GM19351 (cell line): Measurements from ENCODE around the gene ADAM12.

Source experiments
- ATAC-seq: cut with Tn5 transposase; IDR thresholded peaks from one replicate; pipeline ENCODE4 v1.9.1; 2021; ENCODE audit warnings: mild to moderate bottlenecking, moderate library complexity; ENCODE audit not compliant: unreplicated experiment

Gene ADAM12

DNA sequence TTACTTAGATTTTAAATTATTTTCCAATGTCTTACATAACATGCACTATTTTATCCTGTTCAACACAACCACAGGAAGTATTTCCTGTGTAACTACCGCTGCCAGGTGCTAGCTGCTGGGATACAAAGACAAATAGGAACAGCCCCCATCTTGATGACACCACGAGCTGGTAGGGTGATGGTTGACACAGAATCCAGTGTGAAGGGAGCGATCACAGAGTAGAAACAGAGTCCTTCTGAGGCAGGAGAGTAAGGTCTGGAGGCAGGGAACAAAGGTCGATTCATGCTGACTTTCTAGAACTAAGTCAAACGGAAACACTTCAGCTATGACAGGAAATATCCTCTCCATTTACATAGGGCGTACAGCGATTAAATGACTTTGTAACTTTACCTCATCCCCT, 232.3 kb downstream of the ADAM12 start:
- no peak for ATAC-seq

DNA sequence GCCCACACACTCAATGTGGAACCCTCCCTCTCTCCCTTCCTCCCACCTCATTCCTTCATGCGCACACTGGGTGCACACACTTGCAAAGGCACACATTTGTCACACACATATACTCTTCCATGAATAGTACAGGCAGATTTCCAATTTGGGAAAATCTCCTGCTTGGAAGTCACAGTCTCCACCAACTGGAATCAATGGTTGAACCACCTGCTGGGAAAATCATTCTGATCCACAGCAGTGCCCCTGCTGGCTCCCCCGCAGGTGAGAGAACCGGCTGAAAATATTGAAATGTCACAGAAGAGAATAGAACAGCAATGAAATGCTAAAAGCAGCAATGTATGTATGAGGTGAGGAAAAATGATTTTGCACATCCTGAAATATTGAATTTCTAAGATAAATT, 232.7 kb downstream of the ADAM12 start:
- ATAC-seq, result no peak

DNA sequence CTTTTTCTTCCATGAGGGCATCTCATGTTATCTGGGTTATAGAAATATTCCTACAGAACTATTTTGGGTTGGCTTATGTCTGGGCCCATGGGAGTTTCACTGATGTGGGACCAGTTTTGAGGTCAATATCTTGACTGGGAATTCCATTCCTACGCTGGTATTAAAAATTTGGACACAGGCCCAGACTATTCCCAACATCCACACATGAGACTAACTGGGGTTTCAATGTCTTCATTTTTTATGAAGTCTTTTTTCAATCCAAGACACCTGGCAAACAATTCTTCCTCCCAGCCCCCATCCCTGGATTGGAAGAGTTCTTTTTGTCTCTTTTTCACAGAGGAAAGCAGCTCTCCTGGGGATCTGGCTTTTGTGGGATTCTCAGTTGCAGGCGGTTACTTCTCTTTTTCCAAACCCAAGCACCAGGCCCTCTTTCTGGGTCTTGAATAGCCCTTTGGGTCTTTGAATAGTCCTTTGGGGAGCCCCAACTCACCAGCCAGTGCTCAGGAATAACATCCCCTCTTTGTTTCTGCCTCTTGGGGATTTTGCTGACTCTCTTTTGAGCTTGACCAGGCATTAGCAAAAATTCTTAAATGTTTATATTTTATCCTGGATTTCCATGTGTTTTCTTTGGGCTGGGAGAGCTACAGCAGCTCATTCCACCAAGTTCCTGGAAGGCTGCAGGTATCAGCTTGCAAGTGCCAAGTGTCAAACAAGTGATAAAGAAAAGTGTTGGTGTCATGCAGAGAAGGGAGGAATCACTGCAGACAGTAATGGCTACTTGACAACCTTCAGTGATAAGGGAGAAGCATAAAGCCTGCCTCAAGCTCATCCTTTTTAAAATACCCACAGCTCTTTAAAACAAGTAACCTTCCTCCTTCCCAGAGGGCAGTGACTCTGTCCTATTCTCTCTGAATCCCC, 234.3 kb downstream of the ADAM12 start:
- ATAC-seq, result no peak

DNA sequence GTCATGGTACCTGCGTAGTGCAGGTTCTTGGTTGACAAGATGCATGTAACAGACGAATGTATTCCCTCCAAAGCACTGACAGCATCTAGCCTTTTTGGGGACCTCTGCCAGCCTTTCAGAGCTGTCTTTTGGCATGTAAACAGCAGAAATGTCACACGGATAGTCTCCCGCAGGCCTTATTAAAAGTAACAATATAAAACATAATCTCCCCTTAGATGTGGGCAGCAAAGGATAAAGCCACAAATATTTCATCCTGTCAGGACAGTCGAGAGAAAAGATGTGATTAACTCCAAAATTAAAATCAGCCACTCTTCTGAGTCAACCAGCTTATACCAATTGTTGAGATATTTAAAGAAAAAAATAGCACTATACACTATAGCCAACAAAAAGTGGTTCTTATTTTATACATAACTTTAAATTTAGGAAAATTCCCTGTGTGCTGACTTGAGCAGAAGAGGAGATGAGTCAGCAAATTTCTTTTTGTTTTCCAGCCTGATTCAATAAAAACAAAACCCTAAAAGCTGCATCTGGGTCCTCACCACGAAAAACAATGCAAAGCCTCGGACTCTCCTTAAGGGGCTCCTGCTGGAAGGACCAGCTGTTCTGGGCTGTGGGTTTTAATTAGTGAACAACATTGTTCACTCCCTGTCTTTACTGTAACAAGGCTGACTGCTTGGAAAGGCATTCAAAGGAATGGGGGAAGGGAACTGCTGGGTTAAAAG, 240.2 kb downstream of the ADAM12 start:
- no peak for ATAC-seq

DNA sequence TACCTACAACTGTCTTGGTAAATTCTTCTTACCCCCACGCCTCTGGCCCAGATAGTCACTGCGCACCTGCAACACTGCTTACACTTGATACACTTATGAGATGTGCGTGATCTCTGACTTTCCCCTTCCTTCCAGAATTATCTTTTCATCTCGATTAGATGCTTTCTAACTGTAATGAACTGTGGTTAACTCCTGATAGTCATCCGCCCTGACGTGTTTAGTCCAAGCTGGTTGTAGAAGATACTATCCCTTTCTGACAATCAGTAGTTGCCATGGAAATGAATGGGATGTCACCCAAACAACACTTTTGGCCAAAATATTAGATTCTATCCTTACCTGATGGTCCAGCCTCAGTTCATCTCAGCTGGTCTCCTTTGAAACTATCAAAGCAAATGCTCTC, 241.5 kb downstream of the ADAM12 start:
- no peak for ATAC-seq

DNA sequence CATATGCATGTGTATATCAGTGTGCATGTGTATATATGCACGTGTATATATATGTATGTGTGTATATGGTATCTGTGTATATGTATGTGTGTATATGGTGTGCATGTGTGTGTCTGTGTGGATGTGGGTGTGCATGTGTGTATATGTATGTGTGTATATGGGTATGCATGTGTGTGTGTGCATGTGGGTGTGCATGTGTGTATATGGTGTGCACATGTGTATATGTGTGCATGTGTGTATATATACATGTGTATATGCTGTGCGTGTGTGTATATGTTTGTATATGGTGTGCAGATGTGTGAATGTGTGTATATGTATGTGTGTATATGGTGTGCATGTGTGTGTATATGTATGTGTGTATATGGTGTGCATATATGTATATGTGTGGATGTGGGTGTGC, 245.2 kb downstream of the ADAM12 start:
- ATAC-seq, result no peak

DNA sequence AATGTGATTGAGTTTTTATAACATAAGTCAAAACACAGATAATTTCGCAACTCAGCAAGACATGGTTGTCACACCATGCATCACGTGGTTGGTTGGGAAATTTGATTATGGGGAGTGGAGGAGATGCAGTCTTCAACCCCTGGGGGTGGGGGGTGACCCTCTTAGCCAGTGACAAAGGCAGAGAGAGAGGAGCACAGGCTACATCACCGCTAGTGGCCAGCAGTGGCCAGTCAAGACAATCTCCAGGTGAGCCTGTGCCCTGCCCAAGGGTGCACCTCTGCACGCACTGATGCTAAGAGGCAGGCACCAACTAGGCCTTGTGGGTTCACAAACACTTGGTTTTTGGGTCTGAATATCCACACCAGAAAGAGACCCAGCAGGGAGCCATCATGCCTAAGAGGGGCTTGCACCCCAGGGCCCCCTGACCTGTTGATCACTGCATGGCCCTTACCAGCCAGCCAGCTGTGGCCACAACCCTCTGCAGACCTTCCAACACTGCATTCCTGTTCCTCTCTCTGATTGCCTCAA, 247.5 kb downstream of the ADAM12 start:
- no peak for ATAC-seq

DNA sequence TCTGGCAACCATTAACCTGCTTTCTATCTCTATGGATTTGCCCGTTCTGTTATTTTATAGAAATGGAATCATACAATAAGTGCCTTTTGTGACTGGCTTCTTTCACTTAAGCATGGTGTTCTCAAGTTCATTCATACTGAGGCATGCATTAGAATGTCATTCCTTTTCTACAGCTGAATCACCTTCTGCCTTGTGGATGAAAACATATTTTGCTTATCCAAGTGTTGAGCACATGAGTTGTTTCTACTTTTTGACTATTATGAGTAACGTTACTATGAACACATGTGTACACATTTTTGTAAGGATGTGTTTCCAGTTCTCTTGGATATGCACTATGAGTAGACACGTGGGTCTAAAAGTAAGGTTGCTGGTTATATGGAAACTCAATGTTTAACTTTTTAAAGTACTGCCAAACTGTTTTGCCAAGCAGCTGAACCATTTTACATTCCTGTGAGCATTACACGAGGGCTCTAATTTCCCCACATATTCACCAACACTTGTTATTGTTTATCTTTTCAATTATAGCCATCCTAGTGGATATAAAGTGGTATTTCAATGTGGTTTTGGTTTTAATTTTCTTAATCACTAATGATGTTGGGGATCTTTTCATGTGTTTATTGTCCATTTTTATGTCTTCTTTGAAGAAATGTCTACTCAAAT, 250.6 kb downstream of the ADAM12 start:
- no peak for ATAC-seq

DNA sequence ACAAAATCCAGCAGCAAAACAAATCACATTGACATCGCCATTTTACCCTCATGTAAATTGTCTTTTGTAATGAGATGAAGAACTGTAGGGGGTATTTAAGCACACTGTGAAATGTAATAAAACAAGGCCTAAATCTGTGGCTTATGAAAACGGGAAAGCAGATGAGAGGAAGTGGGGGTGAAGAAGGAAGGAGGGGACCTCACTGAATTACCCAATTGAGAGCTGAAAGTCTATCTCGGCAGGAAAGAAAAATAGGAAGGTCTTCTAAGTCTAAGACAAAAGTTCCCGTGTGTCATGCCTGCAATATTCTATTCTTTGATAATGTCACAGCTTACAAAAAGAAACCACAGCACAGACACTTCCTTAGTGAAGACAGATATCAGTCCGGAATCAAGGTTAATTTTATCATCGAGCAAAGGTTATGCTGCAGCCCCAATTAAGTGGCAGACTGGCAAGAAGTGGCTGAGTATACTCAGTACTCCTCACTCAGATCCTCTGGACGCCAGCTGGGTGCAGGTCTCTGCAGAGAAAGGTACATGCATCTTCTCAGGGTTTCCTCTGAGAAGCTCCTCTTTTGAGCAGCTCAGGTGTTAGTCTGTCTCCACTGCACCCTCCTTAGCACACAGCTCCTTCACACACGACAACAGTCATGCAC, 252.2 kb downstream of the ADAM12 start:
- ATAC-seq, result no peak

DNA sequence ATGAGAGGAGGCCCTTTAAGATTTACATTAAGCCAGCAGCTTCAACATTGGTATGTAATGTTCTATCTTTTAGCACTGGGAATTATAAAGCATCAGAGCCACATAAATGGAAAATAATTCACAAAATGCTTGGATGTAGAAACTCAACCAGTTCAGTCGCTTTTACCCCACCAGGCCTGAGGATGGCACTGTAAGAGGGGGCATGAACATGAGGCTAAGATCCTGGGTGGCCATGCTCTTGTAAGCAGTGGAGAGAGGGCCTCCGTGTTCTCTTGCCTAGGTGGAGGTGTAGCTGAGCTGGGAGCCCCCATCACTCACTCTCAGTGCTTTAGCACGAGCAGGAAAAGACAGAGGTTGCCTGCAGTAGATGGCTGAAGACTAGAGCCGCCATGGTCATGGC, 253.1 kb downstream of the ADAM12 start:
- ATAC-seq, result no peak

DNA sequence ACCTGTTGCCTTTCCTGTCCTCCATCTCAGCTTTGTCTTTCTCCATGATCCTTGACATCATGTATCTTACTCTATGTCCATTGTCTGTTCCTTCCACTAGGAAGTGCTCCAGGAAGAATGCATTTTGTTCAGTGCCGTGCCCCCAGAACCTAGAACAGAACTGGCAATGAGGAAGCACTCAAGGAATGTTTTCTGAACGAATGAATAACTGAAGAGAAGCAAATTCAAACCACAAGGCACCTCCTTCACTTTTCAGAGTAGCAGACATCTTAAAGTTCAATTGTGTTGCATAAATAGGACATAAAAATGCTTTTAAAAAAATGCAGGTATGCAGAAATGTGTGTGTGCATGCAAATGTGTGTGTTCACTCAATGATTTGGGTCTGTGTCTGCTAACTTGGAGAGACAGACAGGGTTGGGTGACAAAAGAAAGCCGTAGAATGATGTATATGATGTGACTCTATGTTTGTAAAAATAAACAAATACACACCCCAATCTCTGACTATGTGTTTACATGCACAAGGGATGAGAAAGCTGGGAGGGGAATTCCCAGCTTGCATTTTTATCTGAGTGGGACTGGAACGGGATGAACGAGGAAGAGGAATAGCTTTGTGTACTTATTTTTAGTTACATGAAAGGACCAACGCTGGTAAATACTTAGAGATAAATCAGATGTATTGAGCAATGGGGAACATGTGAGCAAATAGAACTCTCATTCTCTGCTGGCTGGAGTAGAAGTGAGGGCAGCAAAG, 254.2 kb downstream of the ADAM12 start:
- ATAC-seq, result no peak

DNA sequence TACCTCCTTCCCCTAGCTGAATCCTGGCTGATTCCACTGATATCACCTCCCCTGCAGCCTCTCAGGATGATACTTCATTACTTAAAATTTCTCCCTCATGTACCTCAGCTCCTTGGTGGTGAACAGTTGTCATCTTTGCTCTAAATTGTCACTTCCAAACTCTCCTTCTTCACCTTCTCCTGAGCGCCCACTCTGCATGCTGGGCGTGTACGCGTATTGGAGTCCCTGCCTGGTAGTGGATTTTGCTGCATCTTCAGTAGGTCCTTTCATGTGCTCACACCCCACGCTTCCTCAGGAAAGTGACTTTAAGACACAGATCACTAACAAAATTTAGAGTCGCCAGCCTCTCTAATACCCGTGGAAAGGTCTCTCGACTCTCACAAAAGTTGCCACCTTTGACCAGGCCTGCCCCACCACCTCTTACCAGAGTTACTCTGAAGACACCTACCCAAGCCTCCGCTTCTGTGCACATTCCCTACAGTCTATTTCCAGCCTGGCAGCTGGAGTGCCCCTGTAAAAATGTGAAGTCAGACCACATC, 255.1 kb downstream of the ADAM12 start:
- ATAC-seq, result no peak

DNA sequence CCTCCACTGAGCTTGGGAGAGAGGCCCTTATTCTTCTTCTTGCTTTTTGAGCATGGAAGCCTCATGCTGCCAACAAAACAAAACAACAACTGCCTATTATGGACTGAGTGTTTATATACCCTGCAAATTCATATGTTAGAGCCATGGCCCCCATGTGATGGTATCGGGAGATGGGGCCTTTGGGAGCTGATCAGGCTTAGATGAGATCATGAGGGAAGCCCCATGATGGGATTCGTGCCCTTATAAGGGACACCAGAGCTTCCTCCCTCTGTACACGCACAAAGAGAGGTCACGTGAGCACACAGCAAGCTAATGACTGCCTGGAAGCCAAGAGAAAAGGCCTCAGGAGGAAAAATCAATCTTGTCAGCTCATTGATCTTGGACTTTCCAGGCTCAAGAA, 256.9 kb downstream of the ADAM12 start:
- ATAC-seq, result no peak

DNA sequence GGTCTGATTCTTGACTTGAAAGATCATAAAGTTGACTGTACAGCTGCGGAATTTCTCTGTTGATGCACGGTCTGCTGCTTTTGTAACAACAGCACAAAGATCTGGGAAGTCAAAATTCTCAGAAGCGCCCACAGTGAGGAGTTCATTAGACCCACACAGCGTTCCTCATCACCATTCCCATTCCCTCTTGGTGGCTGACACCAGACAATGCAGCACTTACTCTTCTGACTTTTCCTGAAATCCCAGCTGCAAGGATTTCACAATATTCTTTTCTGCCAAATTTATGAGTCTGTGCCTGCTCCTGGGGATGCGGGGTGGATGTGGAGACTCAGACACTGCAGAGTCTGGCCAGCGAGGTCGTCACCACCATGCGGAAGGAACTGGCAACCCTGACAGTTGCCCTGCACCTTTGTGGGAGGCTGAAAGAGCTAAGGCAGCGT, 258.0 kb downstream of the ADAM12 start:
- ATAC-seq, result no peak

DNA sequence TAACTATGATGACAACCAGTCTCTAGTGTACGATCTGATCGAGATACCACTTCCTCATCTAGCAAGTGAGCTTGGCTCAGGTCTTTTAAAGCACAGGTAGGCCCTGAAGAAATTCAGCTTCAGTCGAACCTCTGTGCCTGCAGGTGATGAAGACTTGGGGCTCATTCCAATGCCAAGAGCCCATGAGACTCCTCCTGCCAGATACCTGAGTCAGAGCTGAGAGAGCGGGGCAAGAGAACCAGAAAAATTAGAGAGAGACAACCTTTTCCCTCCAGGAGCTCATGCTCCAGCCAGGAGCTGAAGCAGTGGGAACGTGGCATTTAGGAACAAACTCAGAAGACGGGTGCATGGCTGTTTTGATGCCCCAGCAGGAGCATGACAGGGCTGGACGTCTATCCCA, 259.3 kb downstream of the ADAM12 start:
- ATAC-seq, result no peak

DNA sequence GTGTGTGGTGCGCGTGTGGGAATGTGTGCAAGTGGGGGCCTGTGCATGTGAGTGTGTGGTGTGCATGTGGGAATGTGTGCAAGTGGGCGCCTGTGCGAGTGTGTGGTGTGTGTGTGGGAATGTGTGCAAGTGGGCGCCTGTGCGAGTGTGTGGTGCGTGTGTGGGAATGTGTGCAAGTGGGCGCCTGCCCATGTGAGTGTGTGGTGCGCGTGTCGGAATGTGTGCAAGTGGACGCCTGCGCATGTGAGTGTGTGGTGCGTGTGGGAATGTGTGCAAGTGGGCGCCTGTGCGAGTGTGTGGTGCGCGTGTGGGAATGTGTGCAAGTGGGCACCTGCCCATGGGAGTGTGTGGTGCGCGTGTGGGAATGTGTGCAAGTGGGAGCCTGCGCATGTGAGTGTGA, 259.7 kb downstream of the ADAM12 start:
- no peak for ATAC-seq

DNA sequence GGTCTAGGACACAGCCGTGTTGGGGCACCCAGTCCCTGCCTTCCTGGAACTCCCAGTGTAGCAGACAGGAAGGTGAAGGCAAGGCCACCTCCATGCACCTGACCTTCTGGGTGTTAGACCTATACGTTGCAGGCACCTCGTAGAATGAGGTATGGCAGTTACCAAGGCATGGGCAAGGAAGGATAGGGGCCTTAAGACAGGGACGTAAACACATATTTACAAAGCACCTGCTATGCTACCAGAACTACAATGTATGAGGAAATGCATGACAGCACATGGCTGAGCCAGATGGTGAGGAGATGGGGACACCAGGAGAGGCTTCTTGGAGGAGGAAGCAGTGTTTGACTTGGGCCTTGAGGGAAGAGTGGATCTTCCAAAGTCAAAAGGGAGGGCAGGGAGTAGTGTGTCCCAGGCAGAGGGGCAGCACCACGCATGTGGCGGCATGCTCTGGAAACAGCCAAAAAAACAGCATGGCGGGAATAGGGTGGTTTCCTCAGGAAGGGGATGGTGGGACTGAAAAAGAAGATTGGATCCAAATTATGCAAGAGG, 260.7 kb downstream of the ADAM12 start:
- ATAC-seq, result no peak

DNA sequence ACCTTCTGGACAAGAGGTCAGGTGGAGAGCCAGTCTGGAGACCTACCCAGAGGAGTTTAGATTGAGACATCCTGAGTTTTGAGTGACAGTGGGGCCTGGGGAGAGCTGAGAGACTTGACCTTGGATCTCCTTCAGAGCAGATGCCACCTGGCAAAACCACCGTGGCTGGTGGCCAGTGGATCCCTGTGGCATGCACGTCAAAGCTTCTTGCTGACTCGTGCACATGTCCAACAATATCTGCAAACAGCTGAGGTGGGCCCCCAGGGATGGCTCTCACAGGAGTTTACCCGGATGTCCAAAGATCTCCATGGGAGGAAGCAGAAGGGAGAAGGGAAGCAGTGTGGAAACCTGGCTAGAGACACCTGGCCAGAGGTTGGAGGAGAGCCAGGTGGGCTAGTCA, 261.4 kb downstream of the ADAM12 start:
- ATAC-seq, result no peak

DNA sequence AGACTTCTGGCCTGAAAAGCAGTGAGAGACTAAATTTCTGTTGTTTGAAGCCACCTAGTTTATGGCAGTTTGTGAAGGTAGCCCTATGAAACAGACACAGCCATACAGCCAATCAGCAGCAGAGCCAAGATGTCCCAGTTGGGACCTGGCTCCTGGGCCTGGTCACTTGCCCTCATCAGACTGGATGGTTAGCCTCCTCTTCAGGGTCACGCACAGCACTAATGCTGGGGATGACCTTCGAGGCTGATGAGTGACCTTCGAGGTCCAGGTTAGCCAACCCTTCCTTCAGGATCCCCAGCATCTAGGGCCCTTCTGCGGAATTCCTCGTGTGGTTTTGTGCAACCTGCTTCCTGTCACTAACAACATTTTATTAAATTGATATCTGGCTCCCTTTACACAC, 262.3 kb downstream of the ADAM12 start:
- no peak for ATAC-seq
